ENCODE data around the gene FTCDNL1. TPM values are rescaled to one million over a fixed set of nuclear protein-coding genes. Genes with fewer than 3 reads are reported as not detected.

Gene FTCDNL1
- polyA plus RNA-seq, 3 donors = 2.4 to 7.3 (median 4.1) TPM

DNA sequence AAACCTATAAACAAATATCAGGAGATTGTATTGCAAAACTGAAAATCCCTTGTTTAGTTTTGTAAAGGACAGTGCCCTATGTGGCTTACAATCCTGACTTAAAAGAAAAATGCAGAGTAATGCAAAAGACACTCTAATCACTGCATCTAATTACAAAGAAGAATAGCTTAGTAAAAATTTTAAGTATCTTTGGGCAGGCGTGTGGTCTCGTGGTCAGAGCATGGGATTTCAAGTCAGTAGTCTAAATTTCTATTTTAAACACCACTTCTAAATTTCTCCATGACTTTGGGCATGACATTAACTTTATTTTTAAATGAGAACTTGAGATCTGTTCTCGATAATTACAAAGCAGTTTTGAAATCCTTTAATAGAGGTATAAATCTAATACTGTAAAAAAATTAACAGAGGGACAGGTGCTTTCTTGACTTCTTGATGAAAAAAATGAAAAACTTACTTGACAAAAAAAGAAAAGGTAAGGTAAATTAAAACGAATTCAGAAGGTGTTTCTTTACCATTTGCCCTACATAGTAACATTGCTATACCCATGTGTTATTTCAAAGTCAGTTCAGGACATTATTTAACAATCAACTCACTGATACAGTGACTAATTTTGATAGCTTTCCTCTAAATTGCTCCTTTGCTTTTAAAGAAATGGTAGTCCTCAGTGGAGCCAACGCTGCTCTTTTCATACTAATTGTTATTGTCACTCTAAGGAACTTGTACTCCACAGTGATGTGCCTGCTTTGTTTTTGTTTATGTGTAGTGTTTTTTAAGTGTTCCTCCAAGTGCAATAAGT lies 17.6 kb upstream of the FTCDNL1 start:
- H3K9ac ChIP-seq (ENCODE audit: insufficient read depth, low read length, poor library complexity, severe bottlenecking) = no peak overlapping the region
- intact Hi-C loops (cut with micrococcal nuclease) = no loop called here
- WGBS (ENCODE audit: insufficient coverage) = no CpG with 5 or more reads among the region's 5 CpGs
- Mint-ChIP-seq H3K27me3 (ENCODE audit: low read depth in 3 of 3) (peaks cover 2 to 3% (median 2%) of the 10 kb centered on the region in 3 donors), H3K4me1 (peaks cover 2% of the 10 kb centered on the region), H3K9me3 (peaks cover 0 to 5% (median 0%) of the 10 kb centered on the region in 7 donors), H3K27ac (no peak overlapping the region), H3K4me3 (no peak overlapping the region), H3K36me3 (no peaks in the 10 kb centered on the region)
- no peaks in the 10 kb centered on the region for H4K20me1 ChIP-seq (ENCODE audit: insufficient read depth, low read length)
- H3K27me3 ChIP-seq (ENCODE audit: control insufficient read depth in 2 of 2, insufficient read depth in 2 of 2, low read length in 2 of 2) = no peaks in the 10 kb centered on the region
- no peak overlapping the region for H2AFZ ChIP-seq (ENCODE audit: insufficient read depth, low read depth, low read length, poor library complexity, severe bottlenecking)
- peaks cover 0 to 5% of the 10 kb centered on the region in 2 donors for H3K9me3 ChIP-seq (replicated peaks in 1 of 2; ENCODE audit: control insufficient read depth in 1 of 2, insufficient read depth in 1 of 2, low read length in 2 of 2)
- no peak overlapping the region for H3K4me3 ChIP-seq (replicated peaks in 1 of 3; ENCODE audit: low read depth in 2 of 3, low read length in 3 of 3)
- DNase-seq = no peak
- TF ChIP-seq, protein P1, sequence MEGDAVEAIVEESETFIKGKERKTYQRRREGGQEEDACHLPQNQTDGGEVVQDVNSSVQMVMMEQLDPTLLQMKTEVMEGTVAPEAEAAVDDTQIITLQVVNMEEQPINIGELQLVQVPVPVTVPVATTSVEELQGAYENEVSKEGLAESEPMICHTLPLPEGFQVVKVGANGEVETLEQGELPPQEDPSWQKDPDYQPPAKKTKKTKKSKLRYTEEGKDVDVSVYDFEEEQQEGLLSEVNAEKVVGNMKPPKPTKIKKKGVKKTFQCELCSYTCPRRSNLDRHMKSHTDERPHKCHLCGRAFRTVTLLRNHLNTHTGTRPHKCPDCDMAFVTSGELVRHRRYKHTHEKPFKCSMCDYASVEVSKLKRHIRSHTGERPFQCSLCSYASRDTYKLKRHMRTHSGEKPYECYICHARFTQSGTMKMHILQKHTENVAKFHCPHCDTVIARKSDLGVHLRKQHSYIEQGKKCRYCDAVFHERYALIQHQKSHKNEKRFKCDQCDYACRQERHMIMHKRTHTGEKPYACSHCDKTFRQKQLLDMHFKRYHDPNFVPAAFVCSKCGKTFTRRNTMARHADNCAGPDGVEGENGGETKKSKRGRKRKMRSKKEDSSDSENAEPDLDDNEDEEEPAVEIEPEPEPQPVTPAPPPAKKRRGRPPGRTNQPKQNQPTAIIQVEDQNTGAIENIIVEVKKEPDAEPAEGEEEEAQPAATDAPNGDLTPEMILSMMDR (IDR thresholded peaks at IDR 0.05) = no peak
- H3K27ac ChIP-seq (ENCODE audit: low read depth in 1 of 2, low read length in 2 of 2) = no peak overlapping the region
- no peaks in the 10 kb centered on the region for H3K36me3 ChIP-seq (replicated peaks in 1 of 2; ENCODE audit: control insufficient read depth in 1 of 2, insufficient read depth in 2 of 2, low read length in 2 of 2)
- no peaks in the 10 kb centered on the region for H3K79me2 ChIP-seq (ENCODE audit: insufficient read depth, low read length)
- no peaks in the 10 kb centered on the region for H3K4me1 ChIP-seq (ENCODE audit: control insufficient read depth in 1 of 2, insufficient read depth in 2 of 2, low read length in 2 of 2)
- no peak overlapping the region for H3K4me2 ChIP-seq (replicated peaks; ENCODE audit: extremely low read depth, low read length, poor library complexity, severe bottlenecking)

DNA sequence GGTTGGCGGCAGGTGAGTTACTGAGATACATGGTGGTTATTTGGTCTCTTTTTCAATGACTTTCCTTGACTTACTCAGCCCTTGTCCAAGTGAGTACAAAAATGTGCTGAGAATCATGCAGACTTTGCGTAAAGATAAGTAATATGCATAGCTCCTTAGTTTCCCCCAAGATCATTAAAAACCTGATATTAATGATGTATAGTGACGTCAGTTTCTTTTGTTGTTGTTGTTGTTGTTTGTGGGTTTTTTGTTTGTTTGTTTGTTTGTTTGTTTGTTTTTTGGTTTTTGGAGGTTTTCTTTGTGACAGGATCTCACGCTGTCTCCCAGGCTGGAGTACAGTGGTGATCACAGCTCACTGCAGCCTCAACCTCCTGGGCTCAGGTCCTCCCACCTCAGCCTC lies 14.9 kb upstream of the FTCDNL1 start:
- Mint-ChIP-seq H3K4me3 (no peak overlapping the region), H3K4me1 (peaks cover 8% of the 10 kb centered on the region), H3K27me3 (ENCODE audit: low read depth in 3 of 3) (no peaks in the 10 kb centered on the region), H3K9me3 (no peaks in the 10 kb centered on the region), H3K36me3 (no peaks in the 10 kb centered on the region), H3K27ac (no peak overlapping the region)
- peaks cover 0 to 7% of the 10 kb centered on the region in 2 donors for H3K4me1 ChIP-seq (ENCODE audit: control insufficient read depth in 1 of 2, insufficient read depth in 2 of 2, low read length in 2 of 2)
- H2AFZ ChIP-seq (ENCODE audit: insufficient read depth, low read depth, low read length, poor library complexity, severe bottlenecking) = no peak overlapping the region
- TF ChIP-seq, protein P1 (IDR thresholded peaks at IDR 0.05) = no peak
- H3K4me3 ChIP-seq (replicated peaks in 1 of 3; ENCODE audit: low read depth in 2 of 3, low read length in 3 of 3) = no peak overlapping the region
- H4K20me1 ChIP-seq (ENCODE audit: insufficient read depth, low read length) = no peaks in the 10 kb centered on the region
- WGBS (ENCODE audit: insufficient coverage) = no CpG with 5 or more reads among the region's 4 CpGs
- DNase-seq = no peak
- no peaks in the 10 kb centered on the region for H3K27me3 ChIP-seq (ENCODE audit: control insufficient read depth in 2 of 2, insufficient read depth in 2 of 2, low read length in 2 of 2)
- H3K9ac ChIP-seq (ENCODE audit: insufficient read depth, low read length, poor library complexity, severe bottlenecking) = no peak overlapping the region
- H3K27ac ChIP-seq (ENCODE audit: low read depth in 1 of 2, low read length in 2 of 2) = no peak overlapping the region
- no peaks in the 10 kb centered on the region for H3K9me3 ChIP-seq (replicated peaks in 1 of 2; ENCODE audit: control insufficient read depth in 1 of 2, insufficient read depth in 1 of 2, low read length in 2 of 2)
- no peaks in the 10 kb centered on the region for H3K36me3 ChIP-seq (replicated peaks in 1 of 2; ENCODE audit: control insufficient read depth in 1 of 2, insufficient read depth in 2 of 2, low read length in 2 of 2)
- no peak overlapping the region for H3K4me2 ChIP-seq (replicated peaks; ENCODE audit: extremely low read depth, low read length, poor library complexity, severe bottlenecking)
- no peaks in the 10 kb centered on the region for H3K79me2 ChIP-seq (ENCODE audit: insufficient read depth, low read length)
- intact Hi-C loops (cut with micrococcal nuclease) = no loop called here

Measured in CD14-positive monocyte (primary cell).